ENCODE results near the gene NFIL3.
A peak's percentile ranks its signal among the peaks of the same experiment; 100 is the strongest.
"Not testable (repeated sequence)": the region's sequence is repeated elsewhere in the genome, so short reads cannot be mapped to it uniquely, and the experiment has no call there.

The NFIL3 gene

DNA sequence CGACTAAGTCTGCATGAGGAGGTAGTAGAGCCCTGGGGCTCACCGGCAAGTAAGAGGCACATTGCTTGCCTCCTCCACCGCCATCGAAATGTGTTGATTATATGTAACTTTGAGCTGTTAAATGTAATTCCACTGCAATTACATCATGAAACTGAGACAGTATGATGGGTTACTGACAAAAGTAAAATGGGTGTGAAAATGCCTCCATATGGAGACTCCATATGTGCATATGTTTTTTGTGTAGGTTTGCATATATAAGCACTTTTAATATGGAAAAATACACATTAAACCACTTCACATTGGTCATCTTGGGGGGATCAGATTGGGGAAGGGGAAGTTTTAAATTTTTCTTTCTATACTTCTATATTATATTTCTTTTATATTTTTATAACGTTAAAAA lies 29.8 kb downstream of the NFIL3 start:
- no peak for DNase-seq

DNA sequence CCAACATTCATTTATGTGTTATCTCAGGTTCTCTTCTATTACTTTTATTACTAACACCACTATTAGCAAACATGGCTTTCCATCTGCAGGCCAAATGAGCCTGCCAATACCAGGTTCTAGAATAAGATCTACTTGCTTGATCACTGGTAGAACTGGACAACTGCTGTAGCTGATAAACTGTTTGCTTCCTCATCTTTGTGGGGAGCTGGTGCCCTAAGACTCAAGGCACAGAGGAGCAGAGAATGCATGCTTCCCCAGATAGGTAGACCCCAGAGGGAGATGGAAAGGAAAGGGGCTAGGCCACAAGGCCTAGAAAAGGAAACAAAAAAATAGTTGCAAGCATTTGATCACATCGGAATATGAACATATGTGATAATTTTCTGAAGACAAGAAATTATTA lies 31.2 kb downstream of the NFIL3 start:
- no peak for DNase-seq

DNA sequence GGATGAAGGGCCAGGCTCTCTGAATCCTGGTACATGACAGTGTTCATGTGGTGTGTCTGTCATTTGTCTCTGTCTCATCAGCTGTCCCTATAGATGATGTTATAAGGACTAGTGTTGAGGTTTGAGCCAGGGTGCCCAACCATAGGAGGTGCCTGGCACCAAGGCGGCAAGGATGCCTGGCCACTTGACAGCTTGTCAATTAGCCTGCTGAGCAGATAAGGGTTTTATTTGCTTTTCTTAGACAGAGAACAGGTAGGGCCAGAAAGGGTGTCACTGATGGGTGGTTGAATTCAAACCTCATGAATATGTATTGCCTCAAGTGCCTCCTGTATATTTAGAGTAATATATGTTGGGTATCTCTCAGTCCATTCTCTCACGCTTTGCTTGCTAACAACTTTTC lies 31.8 kb downstream of the NFIL3 start:
- DNase-seq: no peak

DNA sequence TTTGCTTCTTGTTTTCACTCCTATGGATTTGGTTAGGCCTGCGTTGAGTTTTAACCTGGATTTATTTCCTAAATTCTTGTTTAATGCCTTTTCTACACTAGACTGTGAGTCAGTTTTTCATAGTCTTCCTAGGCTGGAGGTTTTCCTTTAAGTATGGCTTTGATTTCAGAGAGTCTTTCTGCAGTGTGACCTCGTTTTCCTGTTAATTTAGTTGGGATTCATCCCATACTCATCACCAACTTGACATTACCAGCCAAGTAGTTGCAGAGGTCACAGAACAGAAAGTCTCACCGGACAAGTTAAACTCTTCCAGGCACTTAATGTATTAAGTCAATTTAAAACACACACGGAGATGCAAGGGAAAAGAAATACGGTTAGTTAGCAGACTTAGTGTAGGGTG lies 32.2 kb downstream of the NFIL3 start:
- no peak for DNase-seq

DNA sequence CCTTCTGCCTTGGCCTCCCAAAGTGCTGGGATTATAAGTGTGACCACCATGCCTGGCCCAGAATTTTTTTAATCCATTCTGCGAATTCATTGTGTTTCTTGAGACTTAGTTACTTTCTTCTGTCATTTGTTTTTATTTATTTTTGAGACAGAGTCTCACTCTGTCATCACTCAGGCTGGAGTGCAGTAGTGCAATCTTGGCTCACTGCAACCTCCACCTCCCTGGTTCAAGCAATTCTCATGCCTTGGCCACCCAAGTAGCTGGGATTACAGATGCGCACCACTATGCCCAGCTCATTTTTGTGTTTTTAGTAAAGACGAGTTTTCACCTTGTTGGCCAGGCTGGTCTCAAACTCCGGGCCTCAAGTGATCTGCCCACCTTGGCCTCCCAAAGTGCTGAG lies 33.9 kb downstream of the NFIL3 start:
- not testable (repeated sequence) for DNase-seq

DNA sequence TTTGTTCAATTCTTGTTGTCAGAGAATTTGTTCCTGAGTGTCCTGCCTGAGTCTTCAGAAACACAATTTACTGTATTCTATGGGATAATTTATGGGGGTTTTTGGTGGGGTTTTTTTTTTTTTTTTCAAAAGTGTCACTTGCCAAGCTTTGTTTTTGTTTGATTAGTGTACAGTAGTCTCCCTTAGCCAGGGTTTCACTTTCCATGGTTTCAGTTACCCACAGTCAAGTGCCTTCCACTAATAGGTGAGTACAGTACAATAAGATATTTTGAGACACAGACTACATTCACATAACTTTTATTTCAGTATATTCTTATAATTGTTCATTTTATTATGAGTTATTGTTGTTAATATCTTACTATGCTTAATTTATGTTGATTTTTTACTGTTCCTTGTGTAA lies 36.9 kb downstream of the NFIL3 start:
- DNase-seq: no peak

DNA sequence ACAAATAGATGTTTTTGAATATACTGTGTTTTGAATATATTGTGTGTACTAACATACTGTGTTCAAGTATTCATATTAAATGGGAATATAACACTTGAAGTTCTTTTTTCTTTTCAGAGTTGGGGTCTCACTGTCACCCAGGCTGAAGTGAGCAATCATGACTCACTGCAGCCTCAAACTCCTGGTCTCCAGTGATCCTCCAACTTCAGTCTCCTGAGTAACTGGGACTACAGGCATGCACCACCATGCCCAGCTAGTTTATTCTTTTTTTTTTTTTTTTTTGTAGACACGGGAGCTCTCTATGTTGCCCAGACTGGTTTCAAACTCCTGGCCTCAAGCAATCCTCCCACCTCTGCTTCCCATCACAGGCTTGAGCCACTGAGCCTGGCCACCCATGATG lies 38.7 kb downstream of the NFIL3 start:
- no peak for DNase-seq

DNA sequence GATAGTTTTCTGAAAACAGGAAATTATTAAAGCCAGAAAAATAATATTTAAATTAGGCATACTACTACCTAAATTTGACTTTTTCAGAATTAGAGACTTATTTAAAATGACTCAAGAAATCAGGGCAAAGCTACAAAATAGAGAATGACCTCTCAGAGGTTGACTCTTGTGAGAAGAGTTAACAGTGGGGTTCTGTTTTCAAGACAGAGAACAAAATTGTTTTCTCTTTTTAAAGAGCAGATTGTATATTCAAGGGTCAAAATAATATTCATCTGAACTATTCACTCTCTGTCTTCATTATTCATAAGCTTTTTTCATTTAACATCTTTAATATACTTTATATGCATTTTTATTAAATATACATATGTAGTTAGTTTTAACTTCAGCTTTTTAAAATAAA lies 40.1 kb downstream of the NFIL3 start:
- no peak for DNase-seq

DNA sequence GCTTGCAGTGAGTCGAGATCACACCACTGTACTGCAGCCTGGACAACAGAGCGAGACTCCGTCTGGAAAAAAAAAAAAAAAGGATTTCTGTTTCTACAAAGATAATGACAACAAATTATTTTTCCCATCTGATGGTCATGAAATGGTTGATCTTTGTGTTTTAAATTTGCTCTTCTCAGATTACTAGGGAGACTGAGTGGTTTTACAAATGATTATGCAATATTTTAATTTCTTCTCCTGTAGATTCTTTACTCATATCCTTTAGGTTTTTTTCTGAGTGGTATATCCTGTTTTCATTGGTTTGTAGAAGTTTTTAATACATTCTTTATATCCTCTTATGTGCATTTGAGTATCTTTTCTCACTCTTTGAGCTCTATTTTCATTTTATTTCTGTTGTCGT lies 41.3 kb downstream of the NFIL3 start:
- DNase-seq: no peak

DNA sequence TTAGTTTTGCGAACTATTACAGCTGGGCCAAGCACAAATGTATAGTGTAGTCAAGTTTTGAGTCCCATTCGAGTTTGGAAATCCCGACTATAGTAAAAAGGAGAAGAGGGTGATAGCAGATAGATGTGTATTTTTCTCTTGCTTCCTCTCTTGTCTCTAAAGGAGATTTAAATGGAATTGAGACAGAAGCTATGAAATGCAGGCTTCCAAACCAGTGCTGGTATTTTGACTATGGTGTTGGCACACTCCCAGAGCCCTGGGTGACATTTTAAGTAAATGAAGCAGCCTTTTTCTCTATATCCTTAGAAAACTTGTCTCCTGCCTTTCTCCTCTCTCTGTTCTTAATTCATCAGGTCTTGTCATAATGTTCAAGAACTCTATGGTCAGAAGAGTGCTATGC lies 44.2 kb downstream of the NFIL3 start:
- DNase-seq: no peak

DNA sequence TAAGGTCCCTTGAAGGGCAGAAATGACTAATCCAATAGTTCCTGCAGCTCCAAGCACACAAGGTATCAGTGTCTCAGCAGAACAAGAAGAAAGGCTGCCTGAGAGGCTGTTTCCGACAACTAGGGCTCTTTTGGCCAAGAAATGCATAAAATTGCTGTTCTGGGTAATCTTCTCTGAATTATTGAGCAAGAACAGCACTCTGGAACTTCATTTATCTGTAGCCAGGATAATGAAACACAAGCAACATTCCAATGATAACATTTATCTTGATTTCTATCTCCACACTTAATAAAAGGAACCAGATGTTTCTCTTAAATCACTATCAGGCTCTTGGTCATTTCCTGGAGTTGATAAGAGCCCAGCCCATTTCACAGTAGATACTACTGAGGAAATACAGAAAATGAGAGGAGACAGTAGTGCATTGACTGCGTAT lies 44.9 kb downstream of the NFIL3 start:
- DNase-seq: no peak

DNA sequence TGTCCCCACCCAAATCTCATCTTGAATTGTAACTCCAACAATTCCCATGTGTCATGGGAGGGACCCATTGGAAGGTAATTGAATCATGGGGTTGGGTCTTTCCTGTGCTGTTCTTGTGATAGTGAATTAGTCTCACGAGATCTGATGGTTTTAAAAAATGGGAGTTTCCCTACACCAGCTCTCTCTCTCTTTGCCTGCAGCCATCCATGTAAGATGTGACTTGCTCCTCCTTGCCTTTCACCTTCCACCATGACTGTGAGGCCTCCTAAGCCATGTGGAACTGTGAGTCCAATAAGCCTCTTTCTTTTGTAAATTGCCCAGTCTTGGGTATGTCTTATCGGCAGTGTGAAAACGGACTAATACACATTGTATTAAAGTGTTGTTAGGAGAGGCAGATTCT lies 45.6 kb downstream of the NFIL3 start:
- not testable (repeated sequence) for DNase-seq

DNA sequence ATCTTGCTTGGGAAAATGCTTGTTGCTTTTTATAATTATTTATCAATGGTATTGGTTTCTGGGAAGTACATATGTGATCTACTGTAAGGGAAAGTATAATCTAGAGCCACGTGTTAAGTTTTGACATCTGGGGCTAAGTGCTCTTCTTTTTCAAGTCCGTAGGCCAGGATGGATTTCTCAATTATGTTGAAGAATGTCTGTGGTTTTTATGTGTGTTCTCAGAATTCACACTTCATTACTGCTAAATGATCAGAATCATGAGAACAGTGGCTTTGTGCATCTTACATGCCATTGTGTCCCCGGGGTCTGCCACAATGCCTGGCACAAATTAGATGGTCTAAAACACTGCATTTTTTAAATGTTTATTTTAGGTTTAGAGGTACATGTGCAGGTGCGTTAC lies 47.4 kb downstream of the NFIL3 start:
- DNase-seq: no peak

DNA sequence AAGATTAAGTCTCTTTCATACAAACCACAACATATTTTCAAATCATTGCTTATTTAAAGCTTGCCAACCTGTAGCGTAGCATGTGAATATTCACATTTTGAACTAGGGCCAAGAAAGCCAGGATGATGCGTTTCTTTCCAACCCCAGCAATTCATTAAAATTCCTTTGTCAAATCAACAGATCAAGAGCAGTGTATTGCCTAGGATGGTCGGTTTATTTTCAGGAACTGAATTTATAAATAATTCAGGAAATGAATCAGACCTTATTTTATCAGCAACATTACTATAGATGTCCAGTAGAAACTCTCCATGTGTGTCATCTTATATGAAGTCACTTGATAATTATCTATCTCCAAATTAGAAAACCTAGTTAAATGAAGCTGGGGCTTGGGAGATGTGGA lies 48.7 kb downstream of the NFIL3 start:
- no peak for DNase-seq

DNA sequence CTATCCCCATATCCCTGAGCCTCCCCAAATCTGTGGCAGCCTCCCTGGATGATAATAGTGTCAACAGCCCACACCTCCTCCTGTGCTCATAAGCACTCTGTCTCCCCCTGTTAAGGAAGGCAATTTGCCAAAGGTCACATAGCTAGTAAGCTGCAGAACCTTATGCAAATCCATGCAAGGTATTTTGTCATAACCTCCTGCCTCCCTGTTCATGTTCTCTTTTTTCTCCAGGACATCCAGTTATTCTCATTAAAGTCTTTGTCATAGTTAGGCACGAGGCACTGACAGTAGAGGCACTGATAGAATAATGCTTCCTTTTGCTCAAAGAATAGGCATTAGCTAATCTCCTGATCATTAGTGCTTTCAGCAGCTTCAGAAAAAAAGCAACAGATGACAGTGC lies 51.7 kb downstream of the NFIL3 start:
- no peak for DNase-seq

DNA sequence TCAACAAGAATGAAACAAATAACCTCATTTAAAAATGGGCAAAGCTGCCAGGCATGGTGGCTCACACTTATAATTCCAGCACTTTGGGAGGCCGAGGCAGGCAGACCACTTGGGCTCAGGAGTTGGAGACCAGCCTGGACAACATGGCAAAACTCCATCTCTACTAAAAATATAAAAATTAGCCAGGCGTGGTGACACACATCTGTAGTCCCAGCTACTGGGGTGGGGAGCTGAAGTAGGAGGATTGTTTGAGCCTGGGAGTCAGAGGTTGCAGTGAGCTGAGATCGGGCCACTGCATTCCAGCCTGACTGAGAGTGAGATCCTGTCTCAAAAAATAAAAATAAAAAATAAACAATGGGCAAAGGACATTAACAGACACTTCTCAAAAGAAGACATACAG lies 53.6 kb downstream of the NFIL3 start:
- DNase-seq: not testable (repeated sequence)

DNA sequence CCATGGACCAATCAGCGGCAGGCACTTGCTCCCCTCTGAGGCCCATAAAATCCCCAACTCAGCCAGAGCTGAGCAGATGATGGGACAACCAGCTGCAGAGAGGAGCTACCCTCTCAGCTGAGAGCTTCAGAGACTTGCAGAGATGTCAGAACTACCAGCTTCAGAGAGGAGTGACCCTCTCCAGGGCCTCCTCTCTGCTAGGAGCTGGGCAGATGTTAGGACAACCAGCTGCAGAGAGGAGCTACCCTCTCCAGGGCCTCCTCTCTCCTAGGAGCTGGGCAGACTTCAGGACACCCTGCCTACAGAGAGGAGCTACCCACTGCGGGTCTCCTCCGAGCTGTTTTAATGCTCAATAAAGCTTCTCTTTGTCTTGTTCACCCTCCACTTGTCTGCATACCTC lies 58.9 kb downstream of the NFIL3 start:
- no peak for DNase-seq

DNA sequence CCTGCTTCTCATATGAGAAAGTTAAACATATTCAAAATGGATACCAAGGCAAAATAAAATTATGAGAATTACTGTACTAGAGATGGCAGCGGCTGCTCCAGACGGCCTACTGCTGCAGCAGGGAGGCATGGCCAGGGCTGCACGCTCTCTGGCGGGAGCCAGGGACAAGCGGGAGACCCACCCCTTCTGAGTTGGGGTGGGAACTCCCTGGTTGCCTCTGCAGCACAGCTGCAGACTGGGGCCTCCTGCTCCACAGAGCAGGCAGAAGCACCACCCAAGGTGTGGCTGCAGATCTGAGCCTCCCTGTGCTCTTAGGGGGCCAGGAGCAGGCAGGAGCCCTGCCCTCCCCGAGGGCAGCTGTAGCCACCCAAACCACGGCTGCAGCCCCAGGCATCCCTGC lies 59.6 kb downstream of the NFIL3 start:
- DNase-seq: no peak

DNA sequence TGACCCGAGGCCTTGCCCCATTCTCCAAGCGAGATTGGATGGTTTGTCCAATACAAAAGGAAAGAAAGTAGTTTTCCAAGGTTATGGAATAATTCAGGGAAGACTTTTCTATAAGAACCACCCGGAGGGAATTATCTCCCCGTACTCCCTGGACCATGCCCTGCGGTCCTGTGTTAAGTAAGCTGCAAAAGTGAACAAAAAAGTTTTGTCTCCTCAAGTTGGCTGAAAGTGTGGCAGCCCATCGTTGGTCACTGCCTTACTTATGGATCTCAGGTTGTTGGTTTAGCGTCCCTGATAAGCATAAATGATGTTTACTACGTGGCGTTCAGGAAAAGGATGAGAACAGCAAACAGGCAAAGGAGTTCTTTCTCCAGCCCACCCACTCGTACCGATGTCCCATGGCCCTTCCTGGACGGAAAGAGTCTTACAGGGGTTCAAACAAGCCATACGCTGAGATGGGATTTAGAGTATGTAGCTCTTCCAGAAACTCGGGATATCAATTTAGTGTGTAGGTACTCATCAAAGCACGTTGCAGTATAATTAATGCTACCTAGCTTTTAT lies 61.5 kb downstream of the NFIL3 start:
- DNase-seq: no peak

DNA sequence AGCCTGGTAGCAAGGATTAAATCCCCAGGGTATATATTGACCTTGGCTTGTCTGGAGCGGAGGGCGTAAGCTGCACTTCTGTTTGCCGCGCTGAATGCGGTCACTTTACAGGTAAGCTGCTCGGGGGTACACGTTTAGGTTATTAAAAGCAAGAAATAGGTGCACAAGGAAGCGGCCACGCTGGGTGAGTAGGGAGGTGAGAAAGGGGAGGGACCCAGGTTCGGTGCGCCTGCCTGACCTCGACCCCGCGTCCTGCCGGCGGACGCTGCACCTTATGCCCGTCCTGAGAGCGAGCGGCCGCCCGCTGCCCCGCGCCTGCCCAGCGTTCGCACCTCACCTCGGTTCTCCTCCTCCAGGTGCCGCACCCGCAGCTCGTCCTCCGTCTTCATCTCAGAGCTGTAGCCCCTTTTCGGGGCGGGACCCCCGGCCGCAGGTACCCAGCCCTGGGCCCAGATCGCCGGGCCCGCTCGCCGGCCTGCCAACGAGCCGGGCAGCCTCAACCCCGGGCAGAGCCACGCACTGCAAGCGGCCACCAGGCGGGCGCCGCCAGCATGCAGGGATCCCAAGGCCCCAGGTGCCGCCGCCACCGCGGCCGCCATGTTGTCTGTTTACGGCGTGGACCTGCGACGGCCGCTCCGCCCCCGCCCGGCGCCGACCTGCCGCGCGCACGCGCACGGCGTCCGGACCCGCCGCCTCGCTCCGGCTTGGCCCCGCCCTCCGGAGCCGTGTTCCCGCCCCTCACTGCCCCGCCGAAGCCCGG lies 62.2 kb downstream of the NFIL3 start, which contains the start of gene AUH:
Gene AUH, minus strand, starts transcription at position 628 of the 760 bp plus-strand sequence. Its CDS starts 29 bp downstream, at position 599.
- peak; percentile 77 to 79 for DNase-seq

DNA sequence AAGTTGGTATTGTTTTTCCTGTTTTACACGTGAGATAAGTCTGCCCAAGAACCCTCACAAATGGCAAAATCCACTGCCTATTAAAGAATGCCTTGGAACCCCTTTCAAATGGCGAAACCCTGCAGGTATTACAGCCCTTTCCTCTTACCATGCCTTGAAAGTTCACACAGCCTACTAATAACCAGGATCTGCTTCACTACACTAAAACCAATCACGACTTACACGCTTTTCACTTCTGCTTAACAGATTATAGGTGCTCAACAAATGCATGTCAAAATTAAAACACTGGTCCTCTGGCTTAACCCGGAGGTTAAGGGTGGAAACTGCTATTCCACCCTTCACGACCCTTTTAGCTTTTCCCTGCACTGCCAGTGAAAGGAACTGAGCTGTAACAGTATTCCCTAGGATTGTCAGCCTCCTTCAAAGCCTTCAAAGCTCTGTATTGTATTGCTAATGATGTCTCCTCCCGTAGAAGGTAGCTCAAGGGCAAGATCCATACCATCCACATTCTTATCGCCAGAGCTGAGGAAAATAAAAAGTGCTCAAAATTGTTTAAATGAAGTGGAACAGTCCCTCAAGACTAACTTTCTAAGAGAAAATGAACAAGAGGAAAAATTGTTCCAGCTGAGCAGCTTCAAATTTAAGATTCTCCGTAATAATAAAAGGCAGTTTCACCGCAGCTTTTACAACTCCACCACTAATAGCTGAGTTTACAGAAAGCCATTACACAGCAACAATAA lies 62.9 kb downstream of the NFIL3 start:
- no peak for DNase-seq

DNA sequence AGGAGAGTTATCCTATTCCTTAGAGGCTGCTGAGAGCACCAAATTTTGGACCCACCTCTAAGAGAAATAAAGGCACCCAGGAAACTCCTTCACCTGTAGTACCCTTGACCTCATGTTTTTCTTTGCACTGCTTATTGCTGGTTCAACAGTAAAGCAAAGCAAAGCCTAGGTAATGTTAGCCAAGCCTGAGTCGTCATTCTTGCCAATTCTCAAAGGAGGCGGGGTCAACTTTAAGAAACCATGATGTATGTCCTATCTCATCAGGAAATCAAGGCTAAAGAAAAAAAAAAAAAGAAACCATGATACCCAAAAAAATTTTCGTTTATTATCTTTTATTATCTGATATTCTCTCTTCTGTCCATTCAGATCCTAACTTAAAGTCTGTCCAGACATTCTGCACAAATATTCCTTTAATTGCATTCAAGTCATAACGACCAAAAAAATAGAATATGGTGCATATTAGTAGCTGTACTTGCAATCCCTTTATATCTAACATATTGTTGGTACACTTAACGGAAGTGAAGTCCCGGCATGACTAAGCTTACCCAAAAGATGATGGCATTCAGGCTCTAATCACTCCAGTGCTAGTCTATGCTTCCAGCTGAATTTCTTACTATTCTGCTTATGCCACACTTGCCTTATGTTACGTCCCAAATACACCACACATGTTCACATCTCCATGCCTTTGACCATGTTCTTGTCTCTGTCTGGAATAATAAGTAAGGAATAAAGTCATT lies 63.7 kb downstream of the NFIL3 start:
- DNase-seq: no peak

DNA sequence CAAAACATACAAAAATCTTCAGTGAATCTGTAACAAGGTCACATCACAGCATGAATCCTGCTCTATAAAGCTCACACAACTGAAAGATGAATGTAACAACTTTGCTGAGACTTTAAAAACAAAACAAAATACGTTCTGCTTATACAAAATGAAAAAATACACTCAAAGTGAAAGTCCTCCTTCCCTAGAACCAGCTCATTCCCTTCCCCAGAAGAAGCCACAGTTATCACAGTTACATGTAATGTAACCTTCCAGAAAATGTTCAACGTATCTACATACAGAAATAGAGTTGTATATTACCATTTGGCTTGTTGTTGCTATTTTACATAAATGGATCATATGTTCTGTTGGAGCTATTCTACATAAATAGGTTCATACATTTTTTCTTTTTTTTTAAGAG lies 64.5 kb downstream of the NFIL3 start:
- DNase-seq: no peak

Measured in NCI-H2081 (cell line).